GM06990 (cell line): ENCODE results near the gene MYMK.

Source experiments
- DNase-seq: peaks from one replicate; pipeline ENCODE4 v3.0.0-alpha.2; 2011; ENCODE audit not compliant: insufficient read length; ENCODE audit errors: extremely low read depth
- H3K27me3 ChIP-seq: replicated peaks from 2 replicates; pipeline ENCODE4 v1.6.0; 2011; ENCODE audit warnings: low read length; ENCODE audit not compliant: control insufficient read depth, insufficient read depth
- H3K36me3 ChIP-seq: 2 replicates; pipeline ENCODE4 v1.5.1; 2011; ENCODE audit warnings: low read length; ENCODE audit not compliant: control insufficient read depth, insufficient read depth
- H3K4me3 ChIP-seq: replicated peaks from 2 replicates; pipeline ENCODE4 v1.5.1; 2011; ENCODE audit warnings: low read depth, mild to moderate bottlenecking, control low read depth, low read length
- CTCF ChIP-seq: IDR thresholded peaks from 2 replicates; pipeline ENCODE4 v1.5.1; 2011; ENCODE audit warnings: low read length, control low read depth, mild to moderate bottlenecking, inconsistent platforms; ENCODE audit not compliant: insufficient read depth, poor library complexity, severe bottlenecking

MYMK gene

GRCh38 chr9:133531293-133531692 is 6.5 kb upstream of the MYMK start:
- DNase-seq, result no peak

DNA sequence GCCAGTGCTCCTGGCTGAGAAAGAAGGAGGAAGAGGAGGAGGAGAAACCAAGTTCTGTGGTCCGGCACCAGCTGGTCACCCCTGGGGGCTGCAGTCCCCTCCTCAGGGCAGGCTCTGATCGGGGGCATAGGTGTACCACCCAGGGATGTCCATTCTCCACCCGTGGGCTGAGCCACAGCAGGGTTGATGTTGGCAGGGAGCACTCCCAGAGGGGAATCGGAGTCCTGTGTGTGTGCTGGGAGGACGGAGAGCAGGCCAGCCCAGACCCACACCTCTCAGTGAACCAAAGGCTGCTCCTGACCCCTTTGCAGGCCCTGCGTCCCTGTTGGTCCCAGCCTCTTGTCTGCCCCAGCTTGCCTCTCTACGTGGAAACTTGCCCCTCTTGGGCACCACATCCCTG is 5.1 kb upstream of the MYMK start:
- H3K36me3 ChIP-seq, result no peaks in the 10 kb centered on the region
- no peak overlapping the region for H3K4me3 ChIP-seq
- DNase-seq, result no peak
- H3K27me3 ChIP-seq, result no peaks in the 10 kb centered on the region; the same call in 1 of the 2 replicates
- no peak for TF ChIP-seq CTCF

More at GRCh38 chr9:133531293-133531692, 6.5 kb upstream of the MYMK start:
- no peak for TF ChIP-seq CTCF
- peaks cover 3% of the 10 kb centered on the region for H3K27me3 ChIP-seq
- H3K36me3 ChIP-seq, result no peaks in the 10 kb centered on the region
- H3K4me3 ChIP-seq, result no peak overlapping the region

GRCh38 chr9:133529457-133529856 is 4.7 kb upstream of the MYMK start:
- no peaks in the 10 kb centered on the region for H3K36me3 ChIP-seq
- H3K27me3 ChIP-seq, result no peaks in the 10 kb centered on the region; the same call in 1 of the 2 replicates
- DNase-seq, result no peak
- no peak for TF ChIP-seq CTCF
- H3K4me3 ChIP-seq, result no peak overlapping the region

GRCh38 chr9:133528876-133529241 is 4.1 kb upstream of the MYMK start:
- no peak for DNase-seq
- TF ChIP-seq CTCF, result no peak
- H3K36me3 ChIP-seq, result no peaks in the 10 kb centered on the region
- H3K27me3 ChIP-seq, result no peaks in the 10 kb centered on the region; the same call in 1 of the 2 replicates
- no peak overlapping the region for H3K4me3 ChIP-seq

- DNase-seq, result no peak
- H3K4me3 ChIP-seq, result no peak overlapping the region
- no peaks in the 10 kb centered on the region for H3K36me3 ChIP-seq
- no peak for TF ChIP-seq CTCF
- no peaks in the 10 kb centered on the region; the same call in 1 of the 2 replicates for H3K27me3 ChIP-seq
These were observed 3.5 kb upstream of the MYMK start for GRCh38 chr9:133528001-133528875.
